ENCODE data around the gene MFAP1.

GRCh38 chr15:43799945-43800285 lies 24.6 kb downstream of the MFAP1 start, which contains the start of gene SERINC4:
- no peak for TF ChIP-seq POLR2A (IDR thresholded peaks at IDR 0.05)
- TF ChIP-seq CTCF (IDR thresholded peaks at IDR 0.05), result no peak

Data from vagina (tissue), 2 donors.